GM12891 (cell line): ENCODE measurements around the gene UGT1A5.

Source experiments
- PAX5 ChIP-seq: IDR thresholded peaks from 2 replicates; pipeline ENCODE4 v1.6.1; 2011; ENCODE audit warnings: low read length, moderate library complexity, mild to moderate bottlenecking; ENCODE audit not compliant: insufficient read depth, severe bottlenecking
- POLR2A ChIP-seq: IDR thresholded peaks from 2 replicates; pipeline ENCODE4 v1.6.1; 2011; ENCODE audit warnings: low read depth, low read length, control low read depth
- POLR2AphosphoS5 ChIP-seq: IDR thresholded peaks from 2 replicates; pipeline ENCODE4 v1.6.1; 2011; ENCODE audit warnings: low read depth, low read length, control low read depth
- POU2F2 ChIP-seq: IDR thresholded peaks from 2 replicates; pipeline ENCODE4 v1.6.1; 2011; ENCODE audit warnings: low read depth, mild to moderate bottlenecking, control low read depth, low read length, moderate library complexity
- SPI1 ChIP-seq: IDR thresholded peaks from 2 replicates; pipeline ENCODE4 v1.6.1; 2011; ENCODE audit warnings: low read depth, low read length, control low read depth
- TAF1 ChIP-seq: IDR thresholded peaks from 2 replicates; pipeline ENCODE4 v1.6.1; 2011; ENCODE audit warnings: low read depth, low read length, control low read depth

DNA sequence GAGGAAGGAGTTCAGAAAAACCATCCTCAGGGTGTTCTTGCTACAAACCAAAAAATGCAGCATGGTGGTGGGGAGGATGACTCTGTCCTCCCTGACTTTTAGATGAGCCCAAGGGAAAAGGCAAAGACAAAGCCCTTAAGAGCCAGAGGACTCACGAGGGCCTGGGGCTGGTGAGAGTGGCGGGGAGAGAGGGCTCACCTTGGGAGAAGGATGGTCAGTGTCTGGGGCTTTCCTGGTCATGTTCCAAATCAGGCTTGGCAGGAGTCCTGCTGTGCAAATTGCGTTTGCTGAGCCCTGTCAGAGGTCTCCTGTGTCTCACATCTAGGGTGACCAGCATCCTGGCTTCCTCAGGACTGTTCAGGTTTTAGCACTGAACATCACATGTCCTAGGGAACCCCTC is 52.1 kb downstream of the UGT1A5 start:
- TF ChIP-seq POLR2AphosphoS5 (no peak), TAF1 (no peak), POLR2A (no peak), POU2F2 (no peak), SPI1 (no peak), PAX5 (no peak)
